ENCODE results near the gene ADAM23.

Gene ADAM23

GRCh38 chr2:206511283-206511682 lies 68.0 kb downstream of the ADAM23 start:
- H3K27ac ChIP-seq = no peak overlapping the region
- TF ChIP-seq, protein P1, sequence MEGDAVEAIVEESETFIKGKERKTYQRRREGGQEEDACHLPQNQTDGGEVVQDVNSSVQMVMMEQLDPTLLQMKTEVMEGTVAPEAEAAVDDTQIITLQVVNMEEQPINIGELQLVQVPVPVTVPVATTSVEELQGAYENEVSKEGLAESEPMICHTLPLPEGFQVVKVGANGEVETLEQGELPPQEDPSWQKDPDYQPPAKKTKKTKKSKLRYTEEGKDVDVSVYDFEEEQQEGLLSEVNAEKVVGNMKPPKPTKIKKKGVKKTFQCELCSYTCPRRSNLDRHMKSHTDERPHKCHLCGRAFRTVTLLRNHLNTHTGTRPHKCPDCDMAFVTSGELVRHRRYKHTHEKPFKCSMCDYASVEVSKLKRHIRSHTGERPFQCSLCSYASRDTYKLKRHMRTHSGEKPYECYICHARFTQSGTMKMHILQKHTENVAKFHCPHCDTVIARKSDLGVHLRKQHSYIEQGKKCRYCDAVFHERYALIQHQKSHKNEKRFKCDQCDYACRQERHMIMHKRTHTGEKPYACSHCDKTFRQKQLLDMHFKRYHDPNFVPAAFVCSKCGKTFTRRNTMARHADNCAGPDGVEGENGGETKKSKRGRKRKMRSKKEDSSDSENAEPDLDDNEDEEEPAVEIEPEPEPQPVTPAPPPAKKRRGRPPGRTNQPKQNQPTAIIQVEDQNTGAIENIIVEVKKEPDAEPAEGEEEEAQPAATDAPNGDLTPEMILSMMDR (conservative IDR thresholded peaks at IDR 0.05) = no peak

GRCh38 chr2:206512999-206513398 lies 69.7 kb downstream of the ADAM23 start:
- TF ChIP-seq, protein P1 (conservative IDR thresholded peaks at IDR 0.05) = no peak

GRCh38 chr2:206515580-206515979 lies 72.2 kb downstream of the ADAM23 start:
- no peak overlapping the region for H3K27ac ChIP-seq
- TF ChIP-seq, protein P1 (conservative IDR thresholded peaks at IDR 0.05) = no peak

More at GRCh38 chr2:206512999-206513398, 69.7 kb downstream of the ADAM23 start:
- no peak overlapping the region for H3K27ac ChIP-seq

GRCh38 chr2:206518997-206519396 lies 75.7 kb downstream of the ADAM23 start:
- H3K27ac ChIP-seq = no peak overlapping the region
- TF ChIP-seq, protein P1 (conservative IDR thresholded peaks at IDR 0.05) = no peak

DNA sequence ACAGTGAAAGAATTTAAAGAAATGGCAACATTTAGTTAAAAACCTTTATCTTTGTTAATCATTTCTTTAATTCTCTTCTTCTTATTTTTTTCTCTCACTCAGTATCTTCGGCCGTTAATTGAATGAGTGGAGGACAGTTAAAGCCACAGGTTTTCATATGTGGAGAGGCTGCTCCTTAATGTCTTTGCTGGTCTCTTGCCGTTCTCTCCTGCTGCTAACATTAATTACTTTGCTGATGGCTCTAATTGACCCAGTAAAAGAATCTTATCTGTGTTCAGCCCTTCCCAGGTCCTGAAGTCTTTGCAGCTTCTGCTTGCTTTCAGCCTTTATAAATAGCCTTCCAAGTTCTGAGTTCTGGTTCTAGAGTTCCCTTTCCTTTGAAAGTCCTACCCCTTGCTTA lies 77.1 kb downstream of the ADAM23 start:
- no peak overlapping the region for H3K27ac ChIP-seq
- TF ChIP-seq, protein P1 (conservative IDR thresholded peaks at IDR 0.05) = no peak

DNA sequence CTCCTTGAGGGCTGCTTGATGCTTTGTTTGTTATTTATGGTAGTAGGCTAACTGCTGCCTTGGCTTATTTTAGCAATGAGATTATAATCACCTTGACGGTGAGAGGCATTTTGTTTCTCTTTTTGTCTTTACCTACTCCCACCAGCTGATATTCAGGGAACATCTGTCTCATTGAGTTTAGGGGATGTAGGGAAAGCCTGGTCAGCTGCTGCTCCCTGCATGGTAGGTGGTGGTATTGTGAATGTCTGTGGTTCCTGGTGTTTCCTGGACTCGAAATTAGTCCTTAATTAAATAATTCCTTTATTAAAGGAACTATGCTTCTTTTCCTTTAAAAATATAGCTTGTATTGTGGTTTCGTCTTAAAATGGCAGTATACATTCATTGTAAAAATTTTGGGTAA lies 77.8 kb downstream of the ADAM23 start:
- TF ChIP-seq, protein P1 (conservative IDR thresholded peaks at IDR 0.05) = no peak
- H3K27ac ChIP-seq = no peak overlapping the region

GRCh38 chr2:206521612-206522011 lies 78.3 kb downstream of the ADAM23 start:
- TF ChIP-seq, protein P1 (conservative IDR thresholded peaks at IDR 0.05) = no peak

More at GRCh38 chr2:206521612-206522011, 78.3 kb downstream of the ADAM23 start:
- H3K27ac ChIP-seq = no peak overlapping the region

Measured in VCaP (cell line).